Suprapubic skin (tissue), 4 donors: Measurements from ENCODE around the gene TATDN3. TPM values are rescaled to one million over a fixed set of nuclear protein-coding genes. Genes with fewer than 3 reads are reported as not detected.
"Not testable (repeated sequence)": the region's sequence is repeated elsewhere in the genome, so short reads cannot be mapped to it uniquely, and the experiment has no call there.

Source experiments
- DNase-seq, 2 donors: peaks; one replicate each; pipeline ENCODE4 v3.0.0-alpha.2; 2019; ENCODE audit warnings: low spot score in 2 of 2
- H3K27ac ChIP-seq: fragments of 200-600 bp; sonication (generic); one replicate; pipeline ENCODE4 v1.5.1; 2019
- H3K27me3 ChIP-seq: fragments of 200-600 bp; sonication (generic); one replicate; pipeline ENCODE4 v1.5.1; 2019
- H3K36me3 ChIP-seq: fragments of 200-600 bp; sonication (generic); one replicate; pipeline ENCODE4 v1.5.1; 2019
- H3K4me1 ChIP-seq: fragments of 200-600 bp; sonication (generic); one replicate; pipeline ENCODE4 v1.5.1; 2019
- H3K4me3 ChIP-seq: fragments of 200-600 bp; sonication (generic); one replicate; pipeline ENCODE4 v1.5.1; 2019; ENCODE audit warnings: mild to moderate bottlenecking
- H3K9me3 ChIP-seq: fragments of 200-600 bp; sonication (generic); one replicate; pipeline ENCODE4 v1.5.1; 2019
- CTCF ChIP-seq, 2 donors: fragments of 200-600 bp in 1 of 2; fragments of 450-650 bp in 1 of 2; sonication (generic) in 1 of 2; IDR thresholded peaks; one replicate each; pipeline ENCODE4 v1.5.1; 2016 to 2019; ENCODE audit warnings: antibody characterized with exemption in 2 of 2, mild to moderate bottlenecking in 1 of 2, moderate library complexity in 1 of 2
- EP300 ChIP-seq: sonication (generic); formaldehyde crosslinking; IDR thresholded peaks from one replicate; pipeline ENCODE4 v1.6.1; 2017; ENCODE audit warnings: antibody characterized with exemption
- POLR2A ChIP-seq, 2 donors: fragments of 450-650 bp; IDR thresholded peaks; one replicate each; pipeline ENCODE4 v1.6.1; 2017; ENCODE audit warnings: antibody characterized with exemption in 2 of 2, mild to moderate bottlenecking in 2 of 2, moderate library complexity in 2 of 2
- POLR2AphosphoS5 ChIP-seq, 3 donors: sonication (generic); formaldehyde crosslinking; IDR thresholded peaks; one replicate each; pipeline ENCODE4 v1.6.1; 2017; ENCODE audit warnings: antibody characterized with exemption in 3 of 3
- WGBS: methylation state at CpG from one replicate; pipeline ENCODE4 v1.1.5; 2018; 5-methylcytosine and 5-hydroxymethylcytosine counted together
- total RNA-seq, 4 donors: library from RNA; depleted of rRNA; stranded (reverse); fragments of >200 nt; gene quantifications; one replicate each; pipeline ENCODE4 v1.1.0, GENCODE V29; 2016

The TATDN3 gene
- total RNA-seq, 4 donors from 2014 or later: 5.9 to 16.4 (median 9.1) TPM

DNA sequence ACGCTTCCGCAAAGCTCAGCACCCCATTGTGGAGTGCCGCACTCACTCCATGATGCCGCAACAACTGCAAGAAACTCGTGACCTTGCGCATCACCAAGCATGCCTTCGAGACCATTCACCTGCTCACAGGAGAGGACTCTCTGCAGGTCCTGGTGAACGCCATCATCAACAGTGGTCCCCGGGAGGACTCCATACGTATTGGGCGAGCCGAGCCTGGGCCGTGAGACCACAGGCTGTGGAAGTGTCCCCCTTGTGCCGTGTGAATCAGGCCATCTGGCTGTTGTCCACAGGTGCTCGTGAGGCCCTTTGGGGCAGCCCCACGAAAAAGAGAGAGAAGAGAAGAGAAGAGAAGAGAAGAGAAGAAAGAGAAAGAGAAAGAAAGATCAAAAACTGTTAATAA lies 32.5 kb downstream of the TATDN3 start:
- WGBS: 98% methylated on average over 16 of the region's 16 CpGs
- no peak overlapping the region for H3K4me3 ChIP-seq
- H3K27ac ChIP-seq: no peak overlapping the region
- H3K9me3 ChIP-seq: peaks cover 8% of the 10 kb centered on the region
- no peak for DNase-seq
- H3K27me3 ChIP-seq: no peaks in the 10 kb centered on the region
- TF ChIP-seq EP300: no peak
- TF ChIP-seq POLR2A (IDR thresholded peaks at IDR 0.05): no peak
- TF ChIP-seq CTCF (IDR thresholded peaks at IDR 0.05): no peak
- TF ChIP-seq POLR2AphosphoS5 (IDR thresholded peaks at IDR 0.05): no peak
- no peaks in the 10 kb centered on the region for H3K4me1 ChIP-seq
- H3K36me3 ChIP-seq: no peaks in the 10 kb centered on the region

DNA sequence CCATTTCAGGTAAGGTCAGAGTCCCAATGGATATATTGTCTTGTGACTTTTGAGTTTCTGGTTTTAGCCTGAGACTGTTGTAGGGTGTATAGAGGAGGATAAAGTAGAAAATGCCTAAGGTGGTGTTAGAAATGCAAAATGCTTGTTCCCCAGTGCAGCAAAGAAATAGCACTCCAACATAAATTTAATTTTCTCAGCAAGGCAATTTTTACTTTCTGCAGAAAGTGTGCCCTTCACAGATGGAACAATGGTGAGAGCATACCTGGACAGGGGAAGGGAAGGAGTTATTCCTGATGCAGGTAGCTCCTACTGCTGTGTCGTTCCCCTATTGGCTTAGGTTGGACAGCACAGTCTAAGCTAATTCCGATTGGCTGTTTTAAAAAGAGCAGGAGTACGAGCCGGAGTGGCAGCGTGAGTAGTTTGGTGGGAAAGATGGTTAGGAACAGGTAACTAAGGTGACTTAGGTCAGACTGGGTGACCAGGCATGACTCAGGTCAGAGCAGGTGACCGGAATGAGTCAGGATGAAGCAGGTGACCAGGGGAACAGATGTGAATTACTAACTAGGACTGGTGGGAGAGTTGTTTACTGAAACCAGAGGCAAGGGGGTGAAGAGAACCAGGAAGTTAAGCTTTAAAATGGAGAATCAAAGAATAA lies 34.2 kb downstream of the TATDN3 start:
- Histone ChIP-seq H3K4me3 (no peak overlapping the region), H3K4me1 (no peaks in the 10 kb centered on the region), H3K36me3 (no peaks in the 10 kb centered on the region), H3K27me3 (no peaks in the 10 kb centered on the region), H3K27ac (no peak overlapping the region), H3K9me3 (peaks cover 8% of the 10 kb centered on the region)
- WGBS: 97% methylated on average over 6 of the region's 6 CpGs
- no peak for TF ChIP-seq EP300
- no peak for TF ChIP-seq CTCF (IDR thresholded peaks at IDR 0.05)
- DNase-seq: no peak

DNA sequence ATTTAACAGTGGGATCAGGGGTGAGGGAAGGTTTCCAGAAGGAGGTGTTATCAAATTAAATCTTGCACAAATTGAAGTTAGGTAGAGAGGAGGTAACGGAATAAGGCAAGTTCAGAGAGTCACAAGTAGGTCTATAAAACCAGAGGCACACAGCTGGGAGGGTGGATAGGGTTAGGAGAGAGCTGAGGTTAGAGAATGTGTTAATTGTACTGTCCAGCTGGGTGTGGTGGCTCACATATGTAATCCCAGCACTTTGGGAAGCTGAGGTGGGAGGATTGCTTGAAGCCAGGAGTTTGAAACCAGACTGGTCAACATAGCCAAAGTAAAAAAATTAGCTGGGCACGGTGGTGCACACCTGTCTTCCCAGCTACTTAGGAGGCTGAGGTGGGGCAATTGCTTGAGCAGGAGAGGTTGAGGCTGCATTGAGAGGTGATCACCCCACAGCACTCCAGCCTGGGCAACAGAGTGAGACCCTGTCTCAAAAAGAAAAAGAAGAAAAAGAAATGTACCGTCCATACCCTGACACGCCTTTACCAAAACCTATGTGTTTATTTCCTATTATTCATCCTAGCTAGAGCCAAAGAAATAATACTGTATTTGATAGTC lies 35.6 kb downstream of the TATDN3 start:
- 95% methylated on average over 4 of the region's 4 CpGs for WGBS
- Histone ChIP-seq H3K9me3 (peaks cover 8% of the 10 kb centered on the region), H3K36me3 (no peaks in the 10 kb centered on the region)

GRCh38 chr1:212827831-212828278 lies 36.2 kb downstream of the TATDN3 start:
- no peak for DNase-seq
- H3K9me3 ChIP-seq: peaks cover 8% of the 10 kb centered on the region
- no peaks in the 10 kb centered on the region for H3K27me3 ChIP-seq
- H3K27ac ChIP-seq: no peak overlapping the region
- WGBS: 91% methylated on average over 5 of the region's 5 CpGs
- TF ChIP-seq POLR2A (IDR thresholded peaks at IDR 0.05): no peak
- TF ChIP-seq EP300: no peak
- no peak overlapping the region for H3K4me3 ChIP-seq
- H3K4me1 ChIP-seq: no peaks in the 10 kb centered on the region
- no peaks in the 10 kb centered on the region for H3K36me3 ChIP-seq

More for the DNA sequence above, 35.6 kb downstream of the TATDN3 start:
- H3K27ac ChIP-seq: no peak overlapping the region
- no peaks in the 10 kb centered on the region for H3K27me3 ChIP-seq
- TF ChIP-seq CTCF (IDR thresholded peaks at IDR 0.05) (no peak), EP300 (no peak), POLR2A (IDR thresholded peaks at IDR 0.05) (no peak), POLR2AphosphoS5 (IDR thresholded peaks at IDR 0.05) (no peak)
- DNase-seq: no peak
- no peaks in the 10 kb centered on the region for H3K4me1 ChIP-seq
- no peak overlapping the region for H3K4me3 ChIP-seq

GRCh38 chr1:212828395-212828794 lies 36.7 kb downstream of the TATDN3 start:
- Histone ChIP-seq H3K4me3 (no peak overlapping the region), H3K27me3 (no peaks in the 10 kb centered on the region), H3K36me3 (no peaks in the 10 kb centered on the region), H3K4me1 (no peaks in the 10 kb centered on the region), H3K27ac (no peak overlapping the region), H3K9me3 (peaks cover 8% of the 10 kb centered on the region)
- DNase-seq: no peak
- 74% methylated on average over 2 of the region's 2 CpGs for WGBS
- TF ChIP-seq POLR2AphosphoS5 (IDR thresholded peaks at IDR 0.05) (no peak), CTCF (IDR thresholded peaks at IDR 0.05) (no peak), EP300 (no peak), POLR2A (IDR thresholded peaks at IDR 0.05) (no peak)

GRCh38 chr1:212833211-212834207 lies 41.8 kb downstream of the TATDN3 start:
- H3K4me3 ChIP-seq, H3K9me3 ChIP-seq, H3K36me3 ChIP-seq, H3K4me1 ChIP-seq, H3K27me3 ChIP-seq, H3K27ac ChIP-seq, DNase-seq: not testable (repeated sequence)
- 64% methylated on average over 8 of the region's 8 CpGs for WGBS
